Transverse colon (tissue), 4 donors: ENCODE data around the gene ATP13A2. TPM values are rescaled to one million over a fixed set of nuclear protein-coding genes. Genes with fewer than 3 reads are reported as not detected.

ENCODE experiments used
- DNase-seq: peaks from one replicate; pipeline ENCODE4 v3.0.0-alpha.2; 2019
- H3K27ac ChIP-seq, 4 donors: fragments of 200-600 bp; sonication (generic); 2 replicates each; pipeline ENCODE4 v1.5.1; 2016 to 2018; ENCODE audit warnings: inconsistent platforms in 4 of 4
- H3K27me3 ChIP-seq: fragments of 200-600 bp; sonication (generic); 2 replicates; pipeline ENCODE4 v1.5.1; 2017; ENCODE audit warnings: inconsistent platforms
- H3K36me3 ChIP-seq, 4 donors: fragments of 200-600 bp; sonication (generic); 2 replicates each; pipeline ENCODE4 v1.5.1; 2017 to 2019; ENCODE audit warnings: inconsistent platforms in 4 of 4
- H3K4me1 ChIP-seq, 4 donors: fragments of 200-600 bp; sonication (generic); 2 replicates each; pipeline ENCODE4 v1.5.1; 2017 to 2020; ENCODE audit warnings: inconsistent platforms in 4 of 4
- H3K4me3 ChIP-seq, 4 donors: fragments of 200-600 bp; sonication (generic); 1 replicate in 1 of 4; 2 replicates in 3 of 4; pipeline versions ENCODE4 v1.5.1 to v1.6.1; 2017 to 2019; ENCODE audit warnings: inconsistent platforms in 4 of 4
- H3K9me3 ChIP-seq, 2 donors: fragments of 200-600 bp; sonication (generic); 2 replicates each; pipeline ENCODE4 v1.5.1; 2017 to 2019; ENCODE audit warnings: inconsistent platforms in 2 of 2
- CTCF ChIP-seq, 5 experiments: fragments of 200-600 bp in 3 of 5; fragments of 450-650 bp in 2 of 5; sonication (generic) in 3 of 5; IDR thresholded peaks; 1 replicate in 2 of 5; 2 replicates in 3 of 5; pipeline ENCODE4 v1.5.1; 2016 to 2017; ENCODE audit warnings: antibody characterized with exemption in 5 of 5, inconsistent platforms in 3 of 5, mild to moderate bottlenecking in 2 of 5, moderate library complexity in 1 of 5
- EP300 ChIP-seq: sonication (generic); formaldehyde crosslinking; IDR thresholded peaks from one replicate; pipeline ENCODE4 v1.6.1; 2017; ENCODE audit warnings: antibody characterized with exemption, low read depth
- POLR2A ChIP-seq: fragments of 450-650 bp; IDR thresholded peaks from one replicate; pipeline ENCODE4 v1.6.1; 2016; ENCODE audit warnings: antibody characterized with exemption, mild to moderate bottlenecking, moderate library complexity
- POLR2AphosphoS5 ChIP-seq, 3 donors: sonication (generic); formaldehyde crosslinking; IDR thresholded peaks; one replicate each; pipeline ENCODE4 v1.6.1; 2016; ENCODE audit warnings: antibody characterized with exemption in 3 of 3
- WGBS, 2 donors: methylation state at CpG; one replicate each; pipeline ENCODE4 v1.1.5; 2018; ENCODE audit warnings: low coverage in 1 of 2; 5-methylcytosine and 5-hydroxymethylcytosine counted together
- in situ Hi-C, 4 donors: fragments of 200-750 bp; cut with MboI; loops; one replicate each; pipeline versions ENCODE4 v1.15.0 to v1.15.1; 2017; ENCODE audit warnings: low sequenced_read_pairs in 3 of 4, low pct_ligation_motif_present in 1 of 4, low pct_unique_long_range_greater_than_20kb in 1 of 4
- intact Hi-C: fragments of 100-400 bp; cut with DNase I; formaldehyde crosslinking; loops from one replicate; pipeline ENCODE4 v1.15.1; 2023; ENCODE audit warnings: low total_unique reads
- total RNA-seq, 4 donors: library from RNA; depleted of rRNA; stranded (reverse); fragments of >200 nt; gene quantifications; one replicate each; pipeline ENCODE4 v1.1.0, GENCODE V29; 2016

Gene ATP13A2
- total RNA-seq, 4 donors from 2014 or later, result 34.4 to 70.8 (median 60.9) TPM

- in situ Hi-C loops, result no loop called here
- intact Hi-C loops, result no loop called here
Observed at GRCh38 chr1:17031436-17031835, 19.7 kb upstream of the ATP13A2 start.

DNA sequence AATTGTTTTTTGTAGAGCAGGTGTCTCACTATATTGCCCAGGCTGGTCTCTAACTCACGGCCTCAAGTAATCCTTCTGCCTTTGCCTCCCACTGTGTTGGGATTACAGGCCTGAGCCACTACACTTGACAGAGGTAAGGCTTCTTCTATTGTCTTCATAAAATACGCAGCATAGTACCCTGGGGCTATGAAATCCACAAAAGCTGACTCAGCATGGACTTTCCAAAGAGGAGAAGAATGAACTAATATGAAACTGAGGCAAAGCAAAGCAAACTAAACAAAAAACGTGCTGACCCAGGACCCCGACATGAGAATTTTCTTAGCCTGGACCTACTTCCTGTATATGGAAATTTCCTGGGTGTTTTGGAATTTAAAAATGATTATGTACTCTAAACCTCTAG is 18.5 kb upstream of the ATP13A2 start:
- in situ Hi-C loops (no loop called here), intact Hi-C loops (no loop called here)
- H3K4me1 ChIP-seq, result no peaks in the 10 kb centered on the region
- no peak for DNase-seq
- TF ChIP-seq POLR2AphosphoS5 (IDR thresholded peaks at IDR 0.05) (no peak), EP300 (no peak), POLR2A (no peak), CTCF (IDR thresholded peaks at IDR 0.05) (no peak)
- WGBS, 2 donors, result 70 to 86% methylated on average over 4 of the region's 4 CpGs
- H3K36me3 ChIP-seq, result peaks cover 0 to 58% (median 29%) of the 10 kb centered on the region in 4 donors
- H3K9me3 ChIP-seq, result no peaks in the 10 kb centered on the region
- no peaks in the 10 kb centered on the region for H3K27me3 ChIP-seq
- no peak overlapping the region for H3K4me3 ChIP-seq
- no peak overlapping the region for H3K27ac ChIP-seq

More at GRCh38 chr1:17031436-17031835, 19.7 kb upstream of the ATP13A2 start:
- H3K4me1 ChIP-seq, result no peaks in the 10 kb centered on the region
- TF ChIP-seq POLR2A (no peak), EP300 (no peak), POLR2AphosphoS5 (IDR thresholded peaks at IDR 0.05) (no peak), CTCF (IDR thresholded peaks at IDR 0.05) (no peak)
- 90 to 92% methylated on average over 4 of the region's 4 CpGs for WGBS, 2 donors
- H3K4me3 ChIP-seq, result no peak overlapping the region
- peaks cover 0 to 57% (median 24%) of the 10 kb centered on the region in 4 donors for H3K36me3 ChIP-seq
- H3K9me3 ChIP-seq, result no peaks in the 10 kb centered on the region
- H3K27ac ChIP-seq, result no peak overlapping the region
- no peak for DNase-seq
- no peaks in the 10 kb centered on the region for H3K27me3 ChIP-seq

GRCh38 chr1:17028662-17029188 is 17.0 kb upstream of the ATP13A2 start:
- Histone ChIP-seq H3K4me1 (no peaks in the 10 kb centered on the region), H3K36me3 (peaks cover 0 to 72% (median 32%) of the 10 kb centered on the region in 4 donors), H3K27me3 (no peaks in the 10 kb centered on the region), H3K9me3 (no peaks in the 10 kb centered on the region), H3K27ac (no peak overlapping the region), H3K4me3 (no peak overlapping the region)
- WGBS, 2 donors, result 82 to 88% methylated on average over 3 to 5 of the region's 5 CpGs
- in situ Hi-C loops (no loop called here), intact Hi-C loops (no loop called here)
- TF ChIP-seq EP300 (no peak), POLR2A (no peak), POLR2AphosphoS5 (IDR thresholded peaks at IDR 0.05) (no peak), CTCF (IDR thresholded peaks at IDR 0.05) (no peak)
- DNase-seq, result no peak

DNA sequence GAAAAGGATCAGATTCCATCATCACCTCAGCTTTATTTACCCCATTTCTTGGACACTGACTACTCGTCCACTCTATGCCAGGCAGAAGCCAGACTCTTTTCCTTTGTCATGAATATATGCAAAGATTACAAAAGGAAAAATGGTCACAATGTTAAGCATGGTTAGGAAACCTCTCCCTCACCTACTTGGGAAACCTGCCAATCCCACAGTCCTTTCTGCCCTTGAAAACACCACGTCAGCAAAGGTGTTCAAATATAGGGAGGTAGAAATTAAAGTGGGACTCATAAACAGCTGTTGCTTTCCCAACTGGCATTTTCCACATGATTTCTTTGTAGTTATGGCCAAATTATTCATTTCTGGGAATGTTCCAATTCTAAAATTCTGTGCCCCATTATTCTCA is 16.2 kb upstream of the ATP13A2 start:
- H3K4me1 ChIP-seq, result no peaks in the 10 kb centered on the region
- in situ Hi-C loops, result no loop called here
- no peak for DNase-seq
- 60 to 64% methylated on average over 2 of the region's 2 CpGs for WGBS, 2 donors
- H3K36me3 ChIP-seq, result peaks cover 0 to 77% (median 32%) of the 10 kb centered on the region in 4 donors
- no peak overlapping the region for H3K4me3 ChIP-seq
- H3K27me3 ChIP-seq, result no peaks in the 10 kb centered on the region
- intact Hi-C loops, result no loop called here
- H3K9me3 ChIP-seq, result no peaks in the 10 kb centered on the region
- no peak overlapping the region for H3K27ac ChIP-seq
- TF ChIP-seq CTCF (IDR thresholded peaks at IDR 0.05) (no peak), POLR2A (no peak), EP300 (no peak), POLR2AphosphoS5 (IDR thresholded peaks at IDR 0.05) (no peak)
